ENCODE results near the gene LDLRAD4.

Gene LDLRAD4

GRCh38 chr18:13198701-13199100, 19.9 kb upstream of the LDLRAD4 start:
- H3K9ac ChIP-seq: no peak overlapping the region
- H3K27ac ChIP-seq: no peak overlapping the region
- H3K27me3 ChIP-seq (ENCODE audit: insufficient read depth, low read depth): no peaks in the 10 kb centered on the region
- H3K79me2 ChIP-seq (ENCODE audit: insufficient read depth, low read depth): no peaks in the 10 kb centered on the region
- H4K20me1 ChIP-seq (ENCODE audit: insufficient read depth): no peaks in the 10 kb centered on the region
- H3K4me3 ChIP-seq (IDR thresholded peaks at IDR 0.05; ENCODE audit: insufficient read depth, low read depth, low read length): no peak overlapping the region
- TF ChIP-seq CTCF (conservative IDR thresholded peaks at IDR 0.05; ENCODE audit: low read depth, low read length): no peak
- no peaks in the 10 kb centered on the region for H3K36me3 ChIP-seq (ENCODE audit: insufficient read depth)
- H2AFZ ChIP-seq (ENCODE audit: low read depth): no peak overlapping the region
- H3K4me2 ChIP-seq: no peak overlapping the region
- no peaks in the 10 kb centered on the region for H3K4me1 ChIP-seq (ENCODE audit: low read depth, poor library complexity, severe bottlenecking)

GRCh38 chr18:13199169-13199568, 19.4 kb upstream of the LDLRAD4 start:
- no peaks in the 10 kb centered on the region for H3K79me2 ChIP-seq (ENCODE audit: insufficient read depth, low read depth)
- H3K4me1 ChIP-seq (ENCODE audit: low read depth, poor library complexity, severe bottlenecking): no peaks in the 10 kb centered on the region
- no peak for TF ChIP-seq CTCF (conservative IDR thresholded peaks at IDR 0.05; ENCODE audit: low read depth, low read length)

GRCh38 chr18:13201292-13201691, 17.3 kb upstream of the LDLRAD4 start:
- Histone ChIP-seq H3K36me3 (ENCODE audit: insufficient read depth) (no peaks in the 10 kb centered on the region), H2AFZ (ENCODE audit: low read depth) (no peak overlapping the region), H3K4me2 (no peak overlapping the region), H3K4me3 (IDR thresholded peaks at IDR 0.05; ENCODE audit: insufficient read depth, low read depth, low read length) (no peak overlapping the region), H3K4me1 (ENCODE audit: low read depth, poor library complexity, severe bottlenecking) (no peaks in the 10 kb centered on the region), H3K79me2 (ENCODE audit: insufficient read depth, low read depth) (no peaks in the 10 kb centered on the region), H3K9ac (no peak overlapping the region), H3K27ac (no peak overlapping the region), H4K20me1 (ENCODE audit: insufficient read depth) (no peaks in the 10 kb centered on the region), H3K27me3 (ENCODE audit: insufficient read depth, low read depth) (no peaks in the 10 kb centered on the region)
- TF ChIP-seq CTCF (conservative IDR thresholded peaks at IDR 0.05; ENCODE audit: low read depth, low read length): no peak

More at GRCh38 chr18:13199169-13199568, 19.4 kb upstream of the LDLRAD4 start:
- H3K4me3 ChIP-seq (IDR thresholded peaks at IDR 0.05; ENCODE audit: insufficient read depth, low read depth, low read length): no peak overlapping the region
- no peak overlapping the region for H3K4me2 ChIP-seq
- no peaks in the 10 kb centered on the region for H3K27me3 ChIP-seq (ENCODE audit: insufficient read depth, low read depth)
- no peak overlapping the region for H2AFZ ChIP-seq (ENCODE audit: low read depth)
- H3K9ac ChIP-seq: no peak overlapping the region
- no peak overlapping the region for H3K27ac ChIP-seq
- no peaks in the 10 kb centered on the region for H3K36me3 ChIP-seq (ENCODE audit: insufficient read depth)
- no peaks in the 10 kb centered on the region for H4K20me1 ChIP-seq (ENCODE audit: insufficient read depth)

- no peaks in the 10 kb centered on the region for H3K27me3 ChIP-seq (ENCODE audit: insufficient read depth, low read depth)
- H3K4me3 ChIP-seq (IDR thresholded peaks at IDR 0.05; ENCODE audit: insufficient read depth, low read depth, low read length): no peak overlapping the region
- H3K36me3 ChIP-seq (ENCODE audit: insufficient read depth): no peaks in the 10 kb centered on the region
- H3K27ac ChIP-seq: no peak overlapping the region
- no peak overlapping the region for H3K9ac ChIP-seq
- H3K4me1 ChIP-seq (ENCODE audit: low read depth, poor library complexity, severe bottlenecking): no peaks in the 10 kb centered on the region
- H3K4me2 ChIP-seq: no peak overlapping the region
- H4K20me1 ChIP-seq (ENCODE audit: insufficient read depth): no peaks in the 10 kb centered on the region
- no peak for TF ChIP-seq CTCF (conservative IDR thresholded peaks at IDR 0.05; ENCODE audit: low read depth, low read length)
- H2AFZ ChIP-seq (ENCODE audit: low read depth): no peak overlapping the region
- no peaks in the 10 kb centered on the region for H3K79me2 ChIP-seq (ENCODE audit: insufficient read depth, low read depth)
Measured at GRCh38 chr18:13202571-13202970, 16.0 kb upstream of the LDLRAD4 start.
